HEK293 (cell line): ENCODE measurements around the gene ACAD9.
A peak's percentile ranks its signal among the peaks of the same experiment; 100 is the strongest.
"Not testable (repeated sequence)": the region's sequence is repeated elsewhere in the genome, so short reads cannot be mapped to it uniquely, and the experiment has no call there.

Experiments
- CTCF ChIA-PET: fragments of 350-600 bp; formaldehyde crosslinking; extraction: SDS; loops from one replicate; lab custom pipeline; 2021; ENCODE audit warnings: antibody characterized with exemption; lab: Yijun Ruan, JAX
- POLR2A ChIA-PET: fragments of 300-600 bp; formaldehyde crosslinking; extraction: SDS; loops from one replicate; lab custom pipeline; 2020; ENCODE audit warnings: antibody characterized with exemption, inconsistent platforms; lab: Yijun Ruan, JAX
- H3K27ac ChIP-seq: fragments of 200-500 bp; sonication (Bioruptor generic); 2 replicates; pipeline ENCODE4 v1.5.1; 2014; ENCODE audit warnings: low read depth, low read length, control low read depth, inconsistent platforms; ENCODE audit errors: extremely low read depth
- H3K36me3 ChIP-seq, 2 experiments: fragments of 200-500 bp in 1 of 2; sonication (Bioruptor generic) in 1 of 2; 1 replicate in 1 of 2; 2 replicates in 1 of 2; pipeline ENCODE4 v1.5.1; 2014 to 2017; ENCODE audit warnings: inconsistent platforms in 2 of 2, low read length in 2 of 2; ENCODE audit not compliant: control insufficient read depth in 2 of 2, insufficient read depth in 1 of 2
- H3K4me1 ChIP-seq: fragments of 200-500 bp; sonication (Bioruptor generic); 2 replicates; pipeline ENCODE4 v1.5.1; 2014; ENCODE audit warnings: mild to moderate bottlenecking, low read length, inconsistent platforms; ENCODE audit not compliant: control insufficient read depth, insufficient read depth
- H3K4me3 ChIP-seq: 2 replicates; pipeline ENCODE4 v1.5.1; 2011; ENCODE audit warnings: low read depth, mild to moderate bottlenecking, control low read depth, low read length, moderate library complexity
- H3K9me3 ChIP-seq: fragments of 200-500 bp; sonication (Bioruptor generic); 2 replicates; pipeline ENCODE4 v1.5.1; 2014; ENCODE audit warnings: low read depth, low read length, inconsistent platforms; ENCODE audit not compliant: control insufficient read depth, insufficient read depth
- ATF2 ChIP-seq: fragments of 450-650 bp; formaldehyde crosslinking; IDR thresholded peaks from 2 replicates; pipeline ENCODE4 v1.5.1; 2016; ENCODE audit warnings: missing biosample characterization, missing genetic modification characterization, low read depth
- GLI2 ChIP-seq: fragments of 450-650 bp; formaldehyde crosslinking; IDR thresholded peaks from 2 replicates; pipeline ENCODE4; 2017; ENCODE audit warnings: missing biosample characterization, missing genetic modification characterization, low read depth, borderline replicate concordance
- KLF16 ChIP-seq: fragments of 450-650 bp; formaldehyde crosslinking; IDR thresholded peaks from 2 replicates; pipeline ENCODE4 v1.5.1; 2017; ENCODE audit warnings: missing biosample characterization, missing genetic modification characterization
- WT1 ChIP-seq: fragments of 450-650 bp; formaldehyde crosslinking; IDR thresholded peaks from 2 replicates; pipeline ENCODE4 v1.5.1; 2016; ENCODE audit warnings: missing biosample characterization, missing genetic modification characterization
- ZBTB17 ChIP-seq: fragments of 450-650 bp; formaldehyde crosslinking; IDR thresholded peaks from 2 replicates; pipeline ENCODE4 v1.5.1; 2016; ENCODE audit warnings: missing biosample characterization, missing genetic modification characterization
- ZBTB26 ChIP-seq: fragments of 450-650 bp; formaldehyde crosslinking; optimal IDR thresholded peaks from 2 replicates; pipeline ENCODE3; 2016; ENCODE audit warnings: missing biosample characterization, mild to moderate bottlenecking, missing genetic modification characterization
- ZFP69B ChIP-seq: fragments of 450-650 bp; formaldehyde crosslinking; IDR thresholded peaks from 2 replicates; pipeline ENCODE4 v1.5.1; 2016; ENCODE audit warnings: missing biosample characterization, missing genetic modification characterization
- ZNF501 ChIP-seq: fragments of 450-650 bp; formaldehyde crosslinking; IDR thresholded peaks from 2 replicates; pipeline ENCODE4 v1.5.1; 2016; ENCODE audit warnings: missing biosample characterization, missing genetic modification characterization
- ZNF580 ChIP-seq: fragments of 450-650 bp; formaldehyde crosslinking; IDR thresholded peaks from 2 replicates; pipeline ENCODE4 v1.5.1; 2016; ENCODE audit warnings: missing biosample characterization, missing genetic modification characterization
- ZNF639 ChIP-seq: fragments of 450-650 bp; formaldehyde crosslinking; IDR thresholded peaks from 2 replicates; pipeline ENCODE4 v1.5.1; 2016; ENCODE audit warnings: missing biosample characterization, missing genetic modification characterization
- ZNF660 ChIP-seq: fragments of 450-650 bp; IDR thresholded peaks from 2 replicates; pipeline ENCODE4 v1.5.1; 2018; ENCODE audit warnings: missing biosample characterization, mild to moderate bottlenecking, missing genetic modification characterization
- ZSCAN30 ChIP-seq: fragments of 450-650 bp; IDR thresholded peaks from 2 replicates; pipeline ENCODE4 v1.5.1; 2018; ENCODE audit warnings: missing biosample characterization, mild to moderate bottlenecking, missing genetic modification characterization, moderate library complexity
- TF ChIP-seq, protein P1 (sequence below): fragments of 450-650 bp; formaldehyde crosslinking; IDR thresholded peaks from 2 replicates; pipeline ENCODE4 v1.5.1; 2016; ENCODE audit warnings: missing biosample characterization, missing genetic modification characterization
- TF ChIP-seq, protein P2 (sequence below): fragments of 450-650 bp; formaldehyde crosslinking; IDR thresholded peaks from 2 replicates; pipeline ENCODE4 v1.5.1; 2016; ENCODE audit warnings: missing biosample characterization, missing genetic modification characterization
- TF ChIP-seq, protein P3 (sequence below): fragments of 450-650 bp; formaldehyde crosslinking; IDR thresholded peaks from 2 replicates; pipeline ENCODE4 v1.5.1; 2017; ENCODE audit warnings: missing biosample characterization, missing genetic modification characterization

The ACAD9 gene

DNA sequence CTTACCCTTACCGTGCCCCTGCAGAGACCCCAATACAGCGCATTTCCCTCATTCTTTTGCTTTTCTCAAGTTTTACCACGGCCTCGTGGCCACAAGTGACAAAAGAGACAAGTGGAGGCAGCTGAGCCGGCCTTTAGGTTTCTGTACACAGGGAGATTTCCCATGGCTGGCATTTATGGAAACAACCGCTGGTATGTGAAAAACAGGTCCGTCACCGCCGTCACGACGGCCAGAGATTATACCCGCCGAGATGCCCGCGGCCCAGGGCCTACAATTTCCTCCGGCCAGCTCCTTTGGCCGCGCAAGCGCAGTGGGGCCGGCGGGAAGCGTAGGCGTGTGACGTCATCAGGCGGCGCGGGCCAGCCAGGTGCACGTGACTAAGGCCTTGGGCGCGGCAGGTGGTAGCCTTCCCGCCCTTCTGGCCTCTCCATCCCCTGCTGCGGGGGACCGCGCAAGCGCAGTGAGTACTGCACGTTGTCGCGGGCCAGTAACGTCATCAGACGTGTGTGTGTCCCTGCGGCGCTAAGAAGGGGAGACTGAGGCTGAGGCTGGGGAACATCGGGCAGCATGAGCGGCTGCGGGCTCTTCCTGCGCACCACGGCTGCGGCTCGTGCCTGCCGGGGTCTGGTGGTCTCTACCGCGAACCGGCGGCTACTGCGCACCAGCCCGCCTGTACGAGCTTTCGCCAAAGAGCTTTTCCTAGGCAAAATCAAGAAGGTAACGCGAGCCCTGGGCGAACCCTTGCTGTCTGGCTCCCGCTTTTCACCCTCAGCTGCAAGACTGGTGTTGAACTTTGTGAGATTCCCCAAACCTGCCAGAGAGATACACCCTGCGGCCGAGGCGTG is at the start of gene ACAD9 (continued):
- 0 out of 2 replicates have a peak, but pooled peaks have one; percentile 27 for TF ChIP-seq ZNF580 (tag by site-specific recombination)
- peak; percentile 49; the same call in 1 of the 2 replicates for TF ChIP-seq ZFP69B (tag by site-specific recombination)
- peak; percentile 99 for TF ChIP-seq ATF2 (tag by site-specific recombination)
- peak; percentile 80 for TF ChIP-seq ZNF660 (tag by site-specific recombination)
- peak; percentile 61 for TF ChIP-seq WT1 (tag by site-specific recombination)
- TF ChIP-seq, protein P1, sequence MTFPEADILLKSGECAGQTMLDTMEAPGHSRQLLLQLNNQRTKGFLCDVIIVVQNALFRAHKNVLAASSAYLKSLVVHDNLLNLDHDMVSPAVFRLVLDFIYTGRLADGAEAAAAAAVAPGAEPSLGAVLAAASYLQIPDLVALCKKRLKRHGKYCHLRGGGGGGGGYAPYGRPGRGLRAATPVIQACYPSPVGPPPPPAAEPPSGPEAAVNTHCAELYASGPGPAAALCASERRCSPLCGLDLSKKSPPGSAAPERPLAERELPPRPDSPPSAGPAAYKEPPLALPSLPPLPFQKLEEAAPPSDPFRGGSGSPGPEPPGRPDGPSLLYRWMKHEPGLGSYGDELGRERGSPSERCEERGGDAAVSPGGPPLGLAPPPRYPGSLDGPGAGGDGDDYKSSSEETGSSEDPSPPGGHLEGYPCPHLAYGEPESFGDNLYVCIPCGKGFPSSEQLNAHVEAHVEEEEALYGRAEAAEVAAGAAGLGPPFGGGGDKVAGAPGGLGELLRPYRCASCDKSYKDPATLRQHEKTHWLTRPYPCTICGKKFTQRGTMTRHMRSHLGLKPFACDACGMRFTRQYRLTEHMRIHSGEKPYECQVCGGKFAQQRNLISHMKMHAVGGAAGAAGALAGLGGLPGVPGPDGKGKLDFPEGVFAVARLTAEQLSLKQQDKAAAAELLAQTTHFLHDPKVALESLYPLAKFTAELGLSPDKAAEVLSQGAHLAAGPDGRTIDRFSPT, result peak; percentile 88
- TF ChIP-seq, protein P2, sequence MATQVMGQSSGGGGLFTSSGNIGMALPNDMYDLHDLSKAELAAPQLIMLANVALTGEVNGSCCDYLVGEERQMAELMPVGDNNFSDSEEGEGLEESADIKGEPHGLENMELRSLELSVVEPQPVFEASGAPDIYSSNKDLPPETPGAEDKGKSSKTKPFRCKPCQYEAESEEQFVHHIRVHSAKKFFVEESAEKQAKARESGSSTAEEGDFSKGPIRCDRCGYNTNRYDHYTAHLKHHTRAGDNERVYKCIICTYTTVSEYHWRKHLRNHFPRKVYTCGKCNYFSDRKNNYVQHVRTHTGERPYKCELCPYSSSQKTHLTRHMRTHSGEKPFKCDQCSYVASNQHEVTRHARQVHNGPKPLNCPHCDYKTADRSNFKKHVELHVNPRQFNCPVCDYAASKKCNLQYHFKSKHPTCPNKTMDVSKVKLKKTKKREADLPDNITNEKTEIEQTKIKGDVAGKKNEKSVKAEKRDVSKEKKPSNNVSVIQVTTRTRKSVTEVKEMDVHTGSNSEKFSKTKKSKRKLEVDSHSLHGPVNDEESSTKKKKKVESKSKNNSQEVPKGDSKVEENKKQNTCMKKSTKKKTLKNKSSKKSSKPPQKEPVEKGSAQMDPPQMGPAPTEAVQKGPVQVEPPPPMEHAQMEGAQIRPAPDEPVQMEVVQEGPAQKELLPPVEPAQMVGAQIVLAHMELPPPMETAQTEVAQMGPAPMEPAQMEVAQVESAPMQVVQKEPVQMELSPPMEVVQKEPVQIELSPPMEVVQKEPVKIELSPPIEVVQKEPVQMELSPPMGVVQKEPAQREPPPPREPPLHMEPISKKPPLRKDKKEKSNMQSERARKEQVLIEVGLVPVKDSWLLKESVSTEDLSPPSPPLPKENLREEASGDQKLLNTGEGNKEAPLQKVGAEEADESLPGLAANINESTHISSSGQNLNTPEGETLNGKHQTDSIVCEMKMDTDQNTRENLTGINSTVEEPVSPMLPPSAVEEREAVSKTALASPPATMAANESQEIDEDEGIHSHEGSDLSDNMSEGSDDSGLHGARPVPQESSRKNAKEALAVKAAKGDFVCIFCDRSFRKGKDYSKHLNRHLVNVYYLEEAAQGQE, result no peak
- TF ChIP-seq ZNF639 (tag by site-specific recombination), result peak; percentile 64; the same call in 1 of the 2 replicates
- TF ChIP-seq KLF16 (tag by site-specific recombination), result peak; percentile 69
- peak; percentile 61 for TF ChIP-seq ZSCAN30 (tag by site-specific recombination)
- TF ChIP-seq, protein P3, sequence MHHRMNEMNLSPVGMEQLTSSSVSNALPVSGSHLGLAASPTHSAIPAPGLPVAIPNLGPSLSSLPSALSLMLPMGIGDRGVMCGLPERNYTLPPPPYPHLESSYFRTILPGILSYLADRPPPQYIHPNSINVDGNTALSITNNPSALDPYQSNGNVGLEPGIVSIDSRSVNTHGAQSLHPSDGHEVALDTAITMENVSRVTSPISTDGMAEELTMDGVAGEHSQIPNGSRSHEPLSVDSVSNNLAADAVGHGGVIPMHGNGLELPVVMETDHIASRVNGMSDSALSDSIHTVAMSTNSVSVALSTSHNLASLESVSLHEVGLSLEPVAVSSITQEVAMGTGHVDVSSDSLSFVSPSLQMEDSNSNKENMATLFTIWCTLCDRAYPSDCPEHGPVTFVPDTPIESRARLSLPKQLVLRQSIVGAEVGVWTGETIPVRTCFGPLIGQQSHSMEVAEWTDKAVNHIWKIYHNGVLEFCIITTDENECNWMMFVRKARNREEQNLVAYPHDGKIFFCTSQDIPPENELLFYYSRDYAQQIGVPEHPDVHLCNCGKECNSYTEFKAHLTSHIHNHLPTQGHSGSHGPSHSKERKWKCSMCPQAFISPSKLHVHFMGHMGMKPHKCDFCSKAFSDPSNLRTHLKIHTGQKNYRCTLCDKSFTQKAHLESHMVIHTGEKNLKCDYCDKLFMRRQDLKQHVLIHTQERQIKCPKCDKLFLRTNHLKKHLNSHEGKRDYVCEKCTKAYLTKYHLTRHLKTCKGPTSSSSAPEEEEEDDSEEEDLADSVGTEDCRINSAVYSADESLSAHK (tag by site-specific recombination), result peak; percentile 55
- peak; percentile 75 for TF ChIP-seq ZBTB17
- TF ChIP-seq ZBTB26, result peak; percentile 46
- TF ChIP-seq GLI2, result no peak
- TF ChIP-seq ZNF501 (tag by site-specific recombination), result 0 out of 2 replicates have a peak, but pooled peaks have one; percentile 74

DNA sequence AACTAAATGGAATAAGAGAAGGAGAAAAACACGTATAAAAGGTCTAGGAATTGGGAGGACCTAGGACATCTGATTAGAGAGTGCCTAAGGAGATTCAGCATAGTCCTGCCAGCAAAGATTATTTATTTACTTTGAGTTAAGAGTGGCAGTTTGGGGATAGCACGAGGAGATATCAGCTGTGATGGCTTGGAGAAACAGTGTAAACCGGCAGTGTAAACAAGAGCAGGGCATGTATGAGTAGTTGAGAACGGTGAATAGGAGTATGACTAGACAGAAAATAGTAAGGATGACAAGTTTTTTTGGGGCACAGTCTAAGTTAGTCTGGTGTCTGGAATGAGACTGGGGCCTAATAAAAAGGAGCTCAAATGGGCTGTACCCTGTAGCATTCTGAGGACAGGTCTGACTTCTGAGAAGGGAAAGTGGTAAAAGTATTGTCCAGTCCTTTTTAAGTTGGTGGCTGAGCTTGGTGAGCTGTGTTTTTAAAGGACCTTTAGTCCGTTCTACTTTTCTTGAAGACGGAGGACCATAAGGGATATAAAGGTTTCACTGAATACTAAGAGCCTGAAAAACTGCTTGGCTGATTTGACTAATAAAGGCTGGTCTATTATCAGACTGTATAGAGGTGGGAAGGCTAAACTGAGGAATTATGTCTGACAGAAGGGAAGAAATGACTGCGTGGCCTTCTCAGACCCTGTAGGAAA is 49.3 kb upstream of the ACAD9 start:
- CTCF ChIA-PET, H3K9me3 ChIP-seq, H3K4me3 ChIP-seq, POLR2A ChIA-PET, H3K4me1 ChIP-seq, H3K27ac ChIP-seq, H3K36me3 ChIP-seq: not testable (repeated sequence)

DNA sequence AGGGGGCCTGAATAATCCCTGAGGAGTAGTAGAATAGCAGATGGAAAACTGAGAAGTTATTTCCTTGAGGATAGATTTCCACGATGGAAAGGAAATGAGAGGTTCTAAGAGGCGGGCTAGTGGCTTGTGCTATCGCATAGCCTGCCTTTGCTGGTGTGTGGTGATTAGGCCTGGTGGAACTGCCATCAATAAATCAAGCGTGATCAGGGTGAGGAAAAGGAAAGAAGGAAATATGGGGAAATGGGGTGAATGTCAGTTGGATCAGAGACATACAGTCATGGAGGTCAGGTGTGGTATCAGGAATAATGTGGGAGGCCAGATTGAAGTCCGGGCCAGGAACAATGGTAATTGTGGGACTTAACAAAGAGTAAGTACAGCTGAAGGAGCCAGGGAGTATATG is 48.7 kb upstream of the ACAD9 start:
- H3K27ac ChIP-seq, CTCF ChIA-PET, H3K36me3 ChIP-seq, H3K9me3 ChIP-seq, POLR2A ChIA-PET, H3K4me3 ChIP-seq, H3K4me1 ChIP-seq: not testable (repeated sequence)

GRCh38 chr3:128832979-128833378 is 46.4 kb upstream of the ACAD9 start:
- H3K4me3 ChIP-seq, H3K36me3 ChIP-seq, H3K4me1 ChIP-seq, CTCF ChIA-PET, POLR2A ChIA-PET, H3K27ac ChIP-seq, H3K9me3 ChIP-seq: not testable (repeated sequence)
